Glutamatergic neuron (in vitro differentiated cells): ENCODE results near the gene KISS1. TPM values are rescaled to one million over a fixed set of nuclear protein-coding genes. Genes with fewer than 3 reads are reported as not detected.

Experiments used
- DNase-seq: peaks from one replicate; pipeline ENCODE4 v3.0.0; 2022
- H3K27ac Mint-ChIP-seq: one replicate; pipeline ENCODE4 v1.8.0; 2020; ENCODE audit warnings: mild to moderate bottlenecking, mixed read lengths, inconsistent platforms; ENCODE audit not compliant: unreplicated experiment
- H3K27me3 Mint-ChIP-seq: one replicate; pipeline ENCODE4 v1.8.0; 2020; ENCODE audit warnings: mild to moderate bottlenecking, moderate library complexity, mixed read lengths, inconsistent platforms; ENCODE audit not compliant: unreplicated experiment
- H3K36me3 Mint-ChIP-seq: one replicate; pipeline ENCODE4 v1.8.0; 2020; ENCODE audit warnings: mild to moderate bottlenecking, mixed read lengths, inconsistent platforms; ENCODE audit not compliant: unreplicated experiment
- H3K4me1 Mint-ChIP-seq: one replicate; pipeline ENCODE4 v1.8.0; 2020; ENCODE audit warnings: mild to moderate bottlenecking, low read depth, mixed read lengths, inconsistent platforms; ENCODE audit not compliant: unreplicated experiment
- H3K4me3 Mint-ChIP-seq: one replicate; pipeline ENCODE4 v1.8.0; 2020; ENCODE audit warnings: mild to moderate bottlenecking, mixed read lengths, inconsistent platforms; ENCODE audit not compliant: unreplicated experiment
- H3K9me3 Mint-ChIP-seq: one replicate; pipeline ENCODE4 v1.8.0; 2020; ENCODE audit warnings: mild to moderate bottlenecking, moderate library complexity, mixed read lengths, inconsistent platforms; ENCODE audit not compliant: unreplicated experiment
- CTCF ChIP-seq: fragments of 200-600 bp; sonication (generic); IDR thresholded peaks from one replicate; pipeline ENCODE4 v1.5.0; 2021; ENCODE audit not compliant: partially characterized antibody, unreplicated experiment
- total RNA-seq: library from RNA; stranded (reverse); fragmentation: NEBNext Ultra II Directional; extraction: Animal tissue kit (Norgen Biotek cat#: 25700); gene quantifications from one replicate; pipeline ENCODE4 v1.2.1, GENCODE V29; 2021; ENCODE audit not compliant: unreplicated experiment

The KISS1 gene
- total RNA-seq, 1 donor from 2014 or later: not detected

DNA sequence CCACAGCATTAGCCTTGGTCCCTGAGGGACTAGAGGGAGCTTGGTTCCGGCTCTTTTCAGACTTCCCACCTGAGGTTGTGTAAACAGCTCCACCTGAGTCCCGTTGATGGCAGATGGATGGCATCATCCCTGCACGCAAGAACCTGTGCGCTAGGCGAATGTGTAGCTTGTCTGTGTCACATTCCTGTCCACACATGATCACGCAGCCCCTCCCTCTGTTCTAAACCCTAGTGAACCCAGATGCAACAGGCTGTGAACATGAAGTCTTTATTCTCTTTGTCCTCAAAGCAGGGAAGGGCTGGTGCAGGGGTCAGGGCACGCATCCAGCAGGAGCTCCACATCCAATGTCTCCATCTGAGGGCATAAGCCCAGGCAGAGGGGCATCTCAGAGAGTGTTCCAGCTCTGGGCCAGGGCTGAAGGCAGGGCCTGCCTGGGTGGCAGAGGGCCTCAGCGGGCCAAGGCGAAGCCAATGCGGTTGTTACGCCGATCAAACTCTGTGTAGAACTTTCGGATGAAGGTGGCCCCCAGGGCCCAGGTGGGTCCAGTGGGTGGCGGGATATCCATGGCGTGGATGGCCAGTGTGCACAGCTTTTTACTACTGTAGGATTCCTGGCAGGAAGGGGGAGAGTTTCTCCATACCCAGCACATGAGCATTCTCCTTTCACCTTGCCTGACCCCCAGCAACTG, 41.6 kb downstream of the KISS1 start:
- no peak for DNase-seq
- Mint-ChIP-seq H3K27me3 (peaks cover 13% of the 10 kb centered on the region), H3K4me3 (no peak overlapping the region), H3K36me3 (no peaks in the 10 kb centered on the region), H3K4me1 (no peaks in the 10 kb centered on the region), H3K27ac (no peak overlapping the region), H3K9me3 (peaks cover 4% of the 10 kb centered on the region)
- TF ChIP-seq CTCF: no peak

DNA sequence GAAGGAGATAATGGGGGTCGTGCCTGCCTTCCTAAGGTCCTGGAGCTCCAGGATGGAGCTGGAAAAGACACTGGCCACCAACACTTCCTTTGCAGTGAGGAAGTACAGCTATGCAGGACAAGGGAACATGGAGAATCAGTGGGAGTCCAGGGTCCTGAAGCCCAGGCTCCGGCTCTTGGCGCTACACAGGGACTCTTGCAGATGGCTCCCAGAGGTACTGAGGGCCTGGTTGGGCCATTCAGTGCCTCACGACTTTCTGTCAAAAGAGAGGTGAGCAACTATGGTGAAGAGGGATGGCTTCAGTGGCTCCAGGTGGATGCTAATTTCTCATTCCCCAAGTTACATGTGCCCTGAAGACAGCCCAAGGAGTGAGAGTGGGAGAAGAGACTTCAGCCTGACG, 42.6 kb downstream of the KISS1 start:
- Mint-ChIP-seq H3K4me1 (no peaks in the 10 kb centered on the region), H3K9me3 (peaks cover 4% of the 10 kb centered on the region), H3K36me3 (no peaks in the 10 kb centered on the region), H3K27me3 (peaks cover 15% of the 10 kb centered on the region), H3K4me3 (no peak overlapping the region), H3K27ac (no peak overlapping the region)
- no peak for DNase-seq
- TF ChIP-seq CTCF: no peak

GRCh38 chr1:204152310-204153044, 43.8 kb downstream of the KISS1 start:
- no peaks in the 10 kb centered on the region for H3K36me3 Mint-ChIP-seq
- no peak for DNase-seq

GRCh38 chr1:204151552-204152309, 44.6 kb downstream of the KISS1 start, which contains the start of gene ETNK2:
TSS of gene ETNK2 (minus strand) at chr1:204152044. CDS start at chr1:204151852, 192 bp downstream.
- Mint-ChIP-seq H3K27me3 (peaks cover 20% of the 10 kb centered on the region), H3K4me1 (no peaks in the 10 kb centered on the region), H3K4me3 (peak within 1 kb of the TSS; percentile 74), H3K27ac (no peak within 1 kb of the TSS), H3K36me3 (no peaks in the 10 kb centered on the region), H3K9me3 (peaks cover 5% of the 10 kb centered on the region)
- no peak for TF ChIP-seq CTCF
- peak; percentile 73 for DNase-seq

More at GRCh38 chr1:204152310-204153044, 43.8 kb downstream of the KISS1 start:
- no peaks in the 10 kb centered on the region for H3K4me1 Mint-ChIP-seq
- H3K4me3 Mint-ChIP-seq: peak overlapping the region; percentile 74
- peaks cover 21% of the 10 kb centered on the region for H3K27me3 Mint-ChIP-seq
- peaks cover 4% of the 10 kb centered on the region for H3K9me3 Mint-ChIP-seq
- no peak for TF ChIP-seq CTCF
- H3K27ac Mint-ChIP-seq: no peak overlapping the region
